ENCODE data around the gene ADAMTS4.

The ADAMTS4 gene

DNA sequence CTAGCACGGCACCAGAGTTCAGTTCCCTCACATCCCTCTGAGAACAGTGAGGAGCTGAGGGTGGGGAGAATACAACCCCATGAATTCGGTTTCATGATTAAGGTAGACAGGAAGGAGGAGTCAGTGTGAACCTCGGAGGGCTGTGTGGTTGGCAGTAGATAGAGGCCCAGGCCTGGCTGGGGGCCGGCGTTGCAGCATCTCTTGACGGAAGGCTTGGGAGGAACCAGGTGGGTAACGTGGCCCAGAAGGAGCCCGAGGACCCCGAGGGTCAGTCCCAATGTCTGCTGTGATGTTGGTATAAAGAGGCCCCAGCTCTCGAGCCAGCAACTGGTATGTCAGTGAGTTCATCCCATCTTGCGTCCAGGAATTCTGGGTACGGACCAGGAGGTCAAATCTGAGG, 27.2 kb downstream of the ADAMTS4 start:
- DNase-seq: no peak

DNA sequence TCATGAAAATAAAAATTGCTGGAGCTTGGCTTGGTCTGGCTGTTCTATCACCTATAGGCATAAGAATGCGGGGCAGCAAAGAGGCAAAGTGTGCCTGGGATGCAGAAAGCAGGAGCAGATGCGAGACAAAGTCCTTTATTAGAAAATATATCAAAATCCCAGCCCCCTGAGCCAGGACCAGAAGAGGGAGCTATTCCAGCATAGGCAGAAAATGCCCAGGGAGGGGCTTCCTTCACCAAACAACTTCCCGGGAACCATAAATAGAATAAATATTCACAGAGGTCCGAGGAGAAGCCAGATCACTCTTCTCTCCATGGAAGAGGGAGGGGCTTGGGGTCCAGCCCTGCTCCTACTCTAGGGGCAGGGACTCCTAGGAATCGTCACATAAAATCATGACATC, 27.7 kb downstream of the ADAMTS4 start:
- no peak for DNase-seq

DNA sequence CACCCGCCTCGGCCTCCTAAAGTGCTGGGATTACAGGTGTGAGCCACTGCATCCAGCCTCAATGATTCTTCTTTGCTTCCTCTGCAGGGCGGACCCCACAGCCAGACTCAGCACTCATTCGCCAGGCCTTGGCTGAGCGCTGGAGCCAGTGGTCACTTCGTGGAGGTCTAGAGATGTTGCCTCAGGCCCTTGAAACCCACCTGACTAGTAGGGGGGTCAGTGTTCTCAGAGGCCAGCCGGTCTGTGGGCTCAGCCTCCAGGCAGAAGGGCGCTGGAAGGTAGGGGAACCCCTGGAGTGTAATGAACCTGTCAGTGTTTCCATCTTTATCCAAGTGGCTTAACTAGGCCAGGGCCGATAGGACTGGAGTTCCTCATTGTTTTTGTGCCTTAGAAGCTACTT, 29.9 kb downstream of the ADAMTS4 start:
- no peak for DNase-seq

- no peak for DNase-seq
Observed at GRCh38 chr1:161166669-161167548, 31.9 kb downstream of the ADAMTS4 start.

DNA sequence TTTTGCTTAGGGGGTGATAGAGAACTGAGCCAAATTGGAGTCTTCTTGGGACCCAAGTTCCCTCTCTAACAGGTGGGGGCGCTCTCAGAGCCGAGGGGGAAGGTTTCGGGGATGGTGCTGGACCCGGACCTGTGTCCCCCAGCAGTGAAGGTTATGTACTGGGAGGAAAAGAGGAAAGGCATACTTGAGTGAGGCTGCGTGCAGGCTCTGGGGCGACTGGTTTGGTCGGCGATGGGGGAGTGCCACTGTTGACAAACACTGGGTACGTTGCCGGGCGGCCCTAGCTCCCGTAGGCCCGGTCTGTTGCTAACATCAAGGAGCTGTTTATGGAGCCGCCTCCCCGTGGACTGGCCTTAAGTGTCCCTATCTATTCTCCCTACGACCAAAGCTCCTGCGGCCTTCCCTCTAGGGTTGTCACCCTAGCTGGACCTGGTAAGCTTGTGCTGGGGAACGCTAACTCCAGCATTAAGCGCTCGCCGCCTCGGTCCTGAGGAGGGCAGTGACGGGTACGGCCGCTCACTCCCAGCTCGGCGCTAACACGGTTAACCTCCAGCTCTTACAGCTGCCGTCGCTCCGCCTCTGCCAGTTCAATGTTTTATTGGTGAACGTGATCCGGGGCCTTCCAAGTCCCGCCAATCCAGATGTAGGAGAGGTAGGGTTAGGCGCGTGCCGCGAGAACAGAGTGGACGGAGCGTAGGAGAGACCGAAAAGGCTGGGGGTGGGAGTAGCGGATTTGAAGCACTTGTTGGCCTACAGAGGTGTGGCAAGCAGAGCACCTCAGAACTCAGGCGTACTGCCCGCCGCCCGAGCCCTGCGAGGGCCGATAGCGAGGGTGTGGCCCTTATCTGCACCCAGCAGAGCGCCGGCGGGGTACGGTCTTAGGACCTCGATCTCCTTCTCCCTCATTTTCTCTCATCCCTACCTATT, 32.8 kb downstream of the ADAMTS4 start, which contains the start of gene PPOX:
Gene PPOX (plus strand): TSS at position 685 of the 927 bp plus-strand sequence. CDS start 422 bp downstream, outside the sequence.
- peak; percentile 87 for DNase-seq

- DNase-seq: no peak
Observed at GRCh38 chr1:161164901-161165610, 33.8 kb downstream of the ADAMTS4 start.

DNA sequence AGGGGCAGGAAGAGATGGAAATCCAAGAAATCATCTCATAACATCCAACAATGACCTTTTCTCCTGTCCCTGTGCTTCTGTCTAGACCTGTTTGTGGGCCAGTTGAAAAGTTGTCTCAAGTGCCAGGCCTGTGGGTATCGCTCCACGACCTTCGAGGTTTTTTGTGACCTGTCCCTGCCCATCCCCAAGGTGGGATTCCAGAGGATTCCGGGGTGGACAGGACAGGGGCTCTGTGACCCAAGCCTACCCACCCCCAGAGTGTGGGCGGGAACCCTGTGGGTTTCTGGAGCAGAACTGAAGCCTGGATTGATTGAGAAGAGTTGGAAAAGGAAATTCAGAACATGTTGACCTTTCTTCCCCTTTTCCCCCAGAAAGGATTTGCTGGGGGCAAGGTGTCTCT, 35.1 kb downstream of the ADAMTS4 start:
- no peak for DNase-seq

- no peak for DNase-seq
Observed at GRCh38 chr1:161162806-161163205, 36.0 kb downstream of the ADAMTS4 start.

DNA sequence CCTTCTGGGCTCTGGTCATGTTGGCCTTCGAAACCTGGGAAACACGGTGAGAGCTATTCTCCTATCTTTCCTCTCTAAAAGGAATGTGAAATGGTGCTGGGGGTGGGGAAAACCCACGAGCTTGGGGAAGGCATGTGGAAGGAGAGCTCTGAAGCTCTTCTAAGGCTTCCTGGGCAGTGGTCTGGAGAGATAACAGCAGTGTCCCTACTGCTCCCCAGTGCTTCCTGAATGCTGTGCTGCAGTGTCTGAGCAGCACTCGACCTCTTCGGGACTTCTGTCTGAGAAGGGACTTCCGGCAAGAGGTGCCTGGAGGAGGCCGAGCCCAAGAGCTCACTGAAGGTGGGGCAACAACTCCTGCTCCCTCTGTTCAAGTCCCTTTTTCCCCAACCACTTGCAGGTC, 36.8 kb downstream of the ADAMTS4 start:
- DNase-seq: no peak

- no peak for DNase-seq
Observed at GRCh38 chr1:161161652-161162051, 37.2 kb downstream of the ADAMTS4 start.

- no peak for DNase-seq
Observed at GRCh38 chr1:161160671-161161145, 38.1 kb downstream of the ADAMTS4 start.

- DNase-seq: no peak
Observed at GRCh38 chr1:161159913-161160243, 39.0 kb downstream of the ADAMTS4 start.

DNA sequence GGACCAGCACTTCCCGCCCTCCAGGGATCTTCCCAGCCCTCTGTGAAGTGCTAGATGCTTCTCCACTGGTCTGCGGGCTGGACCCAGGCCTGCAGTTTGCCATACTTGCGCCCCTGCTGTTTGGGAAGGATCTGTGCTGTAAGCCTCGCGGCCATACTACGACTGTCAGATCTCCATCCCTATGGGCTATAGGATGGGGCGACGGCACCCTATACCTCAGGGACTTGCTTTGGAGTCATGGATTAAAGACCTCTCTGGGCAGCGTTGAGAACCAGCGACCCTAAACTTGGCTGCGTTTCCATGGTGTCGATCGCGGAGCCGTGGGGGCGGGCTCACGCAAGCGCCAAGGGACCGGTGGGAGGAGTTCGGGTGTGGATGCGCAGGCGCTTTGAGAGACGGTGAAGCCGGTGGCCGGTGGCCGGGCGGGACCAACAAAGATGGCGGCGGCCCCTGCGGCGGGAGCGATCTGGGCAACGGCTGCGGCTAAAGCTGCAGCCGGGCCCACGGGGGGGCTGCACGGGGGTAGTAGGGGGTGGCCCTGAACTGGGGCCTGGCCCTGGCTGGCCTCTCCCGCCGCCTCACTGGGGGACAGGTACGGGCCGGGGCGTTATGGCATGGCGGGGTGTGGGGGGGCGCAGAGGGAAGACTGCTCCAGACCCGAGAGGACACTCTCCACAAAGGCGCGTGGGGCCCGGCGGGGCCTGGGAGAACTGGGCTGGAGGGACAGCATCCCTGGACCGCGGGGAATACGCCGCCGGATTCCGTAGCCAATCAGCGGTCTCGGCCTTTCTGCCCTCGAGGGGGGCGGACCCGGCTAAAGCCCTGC, 39.6 kb downstream of the ADAMTS4 start, which contains the start of gene USP21:
Gene USP21 (plus strand): TSS at position 414 of the 826 bp plus-strand sequence. CDS start 1,141 bp downstream, outside the sequence.
- peak; percentile 37 for DNase-seq

DNA sequence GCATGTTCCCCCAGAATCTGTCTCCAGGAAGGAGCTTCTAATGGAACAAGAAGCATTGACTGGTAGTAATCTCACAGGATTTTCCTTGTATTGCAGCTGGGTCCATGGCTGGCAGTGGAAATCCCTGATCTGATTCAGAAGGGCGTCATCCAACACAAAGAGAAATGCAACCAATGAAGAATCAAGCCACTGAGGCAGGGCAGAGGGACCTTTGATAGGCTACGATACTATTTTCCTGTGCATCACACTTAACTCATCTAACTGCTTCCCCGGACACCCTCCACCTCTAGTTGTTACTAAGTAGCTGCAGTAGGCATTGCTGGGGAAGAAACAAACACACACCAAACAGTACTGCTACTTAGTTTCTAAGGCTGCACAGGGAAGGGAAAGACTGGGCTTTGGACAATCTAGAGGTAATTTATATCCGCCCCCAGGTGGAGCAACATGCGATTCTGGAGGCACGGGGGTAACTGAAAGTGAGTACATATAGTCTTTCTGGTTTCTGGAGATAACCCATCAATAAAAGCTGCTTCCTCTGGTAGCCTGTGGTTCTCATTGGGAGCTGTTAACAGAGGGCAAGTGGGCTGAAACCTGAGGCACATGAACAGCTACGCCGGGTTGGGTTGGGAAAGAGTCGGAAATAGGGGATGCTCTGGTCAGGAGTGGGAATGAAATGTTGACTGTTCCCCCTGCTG, 40.4 kb downstream of the ADAMTS4 start:
- DNase-seq: no peak

DNA sequence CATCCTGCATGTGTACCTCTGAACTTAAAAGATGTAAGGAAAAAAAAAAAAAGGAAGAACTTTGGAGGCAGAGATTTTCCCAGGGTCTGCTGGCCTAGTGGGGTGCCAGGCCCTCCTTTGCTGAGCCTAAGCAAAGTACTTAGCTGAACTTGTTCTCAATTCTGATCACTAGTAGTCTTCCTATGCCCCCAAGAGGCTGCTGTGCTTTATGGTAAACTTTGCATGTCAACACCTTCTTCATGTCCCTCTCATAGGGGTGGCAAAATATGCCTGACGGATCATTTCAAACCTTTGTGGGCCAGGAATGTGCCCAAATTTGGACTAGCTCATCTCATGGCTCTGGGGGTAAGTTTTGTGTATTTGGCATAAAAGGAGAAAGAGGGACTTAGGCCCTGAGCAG, 41.0 kb downstream of the ADAMTS4 start:
- no peak for DNase-seq

- DNase-seq: peak; percentile 73
Observed at GRCh38 chr1:161153682-161154337, 45.0 kb downstream of the ADAMTS4 start, which contains the start of gene UFC1. TSS of gene UFC1 (plus strand) at chr1:161153978. CDS start at chr1:161153998, 20 bp downstream.

DNA sequence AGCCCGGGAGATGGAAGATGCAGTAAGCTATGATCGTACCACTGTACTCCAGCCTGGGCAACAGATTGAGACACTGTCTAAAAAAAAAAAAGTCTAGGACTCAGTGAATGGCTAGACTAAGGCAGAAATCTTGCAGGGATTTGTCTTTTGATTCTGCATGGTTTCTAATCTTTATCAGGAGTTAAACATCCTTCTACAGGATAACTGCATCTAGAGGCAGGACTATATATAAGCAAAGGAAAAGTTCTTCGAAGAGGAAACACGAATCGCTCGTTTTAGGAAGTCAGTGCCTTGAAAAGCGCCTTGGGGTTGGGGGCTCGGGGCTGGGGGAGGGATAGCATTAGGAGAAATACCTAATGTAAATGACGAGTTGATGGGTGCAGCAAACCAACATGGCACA, 45.7 kb downstream of the ADAMTS4 start:
- DNase-seq: no peak

DNA sequence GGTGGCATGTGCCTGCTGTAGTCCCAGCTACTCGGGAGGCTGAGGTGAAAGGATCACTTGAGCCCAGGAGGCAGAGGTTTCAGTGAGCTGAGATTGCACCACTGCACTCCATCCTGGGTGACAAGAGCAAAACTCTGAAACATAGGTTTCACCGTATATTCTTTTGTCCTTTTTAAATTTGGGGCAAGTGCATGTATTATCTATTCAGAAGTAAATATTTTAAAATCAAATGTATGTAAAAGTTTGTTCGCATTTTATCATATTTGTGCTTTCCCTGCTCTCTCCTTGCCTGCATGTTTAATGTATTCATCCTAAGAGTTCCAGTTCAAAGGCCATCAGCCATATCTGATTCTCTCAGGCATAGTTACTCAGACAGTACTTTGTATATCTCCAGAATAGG, 53.0 kb downstream of the ADAMTS4 start:
- no peak for DNase-seq

DNA sequence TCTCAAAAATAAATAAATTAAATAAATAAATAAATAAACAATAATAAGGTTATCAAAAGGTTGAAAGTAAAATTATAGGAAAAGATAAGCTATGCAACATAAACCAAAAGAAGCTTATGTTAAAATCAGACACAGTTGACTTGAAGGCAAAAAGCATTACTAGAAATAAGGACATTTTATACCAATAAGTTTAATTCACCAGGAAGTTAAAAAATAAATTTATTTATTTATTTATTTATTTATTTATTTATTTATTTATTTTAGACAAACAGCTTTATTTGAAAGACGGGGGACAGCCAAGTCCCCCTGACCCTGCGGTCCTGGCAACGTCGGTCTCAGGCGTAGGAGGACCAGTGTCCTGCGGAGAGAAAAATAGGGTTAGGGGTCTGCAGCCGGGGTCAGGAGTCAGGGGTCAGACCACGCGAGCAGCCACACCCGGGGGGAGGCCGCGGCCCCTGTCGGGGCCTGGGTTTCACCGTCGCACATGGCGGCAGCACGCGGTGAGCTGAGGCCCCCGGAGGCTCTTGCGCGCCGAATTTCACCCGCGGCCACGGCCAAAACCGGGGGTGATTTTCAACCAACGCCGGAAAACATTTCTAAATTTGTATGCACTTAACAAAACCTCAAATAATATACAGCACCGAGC, 58.0 kb downstream of the ADAMTS4 start:
- DNase-seq: no peak

- no peak for DNase-seq
Observed at GRCh38 chr1:161139766-161140165, 59.1 kb downstream of the ADAMTS4 start.

Measured in NCI-H1436 treated with DMSO at 0.1 percent for 48 hours (cell line).